Measurements from ENCODE around the gene ANKRD6.

The ANKRD6 gene

DNA sequence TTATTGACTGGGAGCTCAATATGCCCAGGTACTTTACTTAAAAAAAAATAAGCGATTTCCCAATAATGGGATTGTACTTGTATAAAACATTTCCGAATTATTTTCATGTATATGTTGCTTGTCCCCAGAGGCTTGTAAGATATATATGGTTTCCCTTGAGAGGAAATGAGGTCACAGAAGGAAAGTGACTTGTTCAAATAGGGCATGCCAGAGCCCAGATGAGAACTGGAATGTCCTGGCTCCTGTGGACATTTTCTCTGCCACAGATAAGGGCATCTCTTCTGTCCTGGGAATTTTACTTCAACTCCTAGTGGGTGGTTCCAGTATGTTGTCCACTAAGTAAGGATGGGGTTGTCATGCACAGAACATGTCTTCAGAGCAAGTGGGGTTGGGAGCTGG lies 142.6 kb downstream of the ANKRD6 start:
- TF ChIP-seq, protein P1, sequence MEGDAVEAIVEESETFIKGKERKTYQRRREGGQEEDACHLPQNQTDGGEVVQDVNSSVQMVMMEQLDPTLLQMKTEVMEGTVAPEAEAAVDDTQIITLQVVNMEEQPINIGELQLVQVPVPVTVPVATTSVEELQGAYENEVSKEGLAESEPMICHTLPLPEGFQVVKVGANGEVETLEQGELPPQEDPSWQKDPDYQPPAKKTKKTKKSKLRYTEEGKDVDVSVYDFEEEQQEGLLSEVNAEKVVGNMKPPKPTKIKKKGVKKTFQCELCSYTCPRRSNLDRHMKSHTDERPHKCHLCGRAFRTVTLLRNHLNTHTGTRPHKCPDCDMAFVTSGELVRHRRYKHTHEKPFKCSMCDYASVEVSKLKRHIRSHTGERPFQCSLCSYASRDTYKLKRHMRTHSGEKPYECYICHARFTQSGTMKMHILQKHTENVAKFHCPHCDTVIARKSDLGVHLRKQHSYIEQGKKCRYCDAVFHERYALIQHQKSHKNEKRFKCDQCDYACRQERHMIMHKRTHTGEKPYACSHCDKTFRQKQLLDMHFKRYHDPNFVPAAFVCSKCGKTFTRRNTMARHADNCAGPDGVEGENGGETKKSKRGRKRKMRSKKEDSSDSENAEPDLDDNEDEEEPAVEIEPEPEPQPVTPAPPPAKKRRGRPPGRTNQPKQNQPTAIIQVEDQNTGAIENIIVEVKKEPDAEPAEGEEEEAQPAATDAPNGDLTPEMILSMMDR (IDR thresholded peaks at IDR 0.05; ENCODE audit: borderline replicate concordance, control extremely low read depth, extremely low read depth, insufficient read depth, missing control alignments): no peak
- DNase-seq (ENCODE audit: low spot score): no peak
- in situ Hi-C loops (cut with MboI; ENCODE audit: low sequenced_read_pairs, unreplicated experiment): no loop called here

DNA sequence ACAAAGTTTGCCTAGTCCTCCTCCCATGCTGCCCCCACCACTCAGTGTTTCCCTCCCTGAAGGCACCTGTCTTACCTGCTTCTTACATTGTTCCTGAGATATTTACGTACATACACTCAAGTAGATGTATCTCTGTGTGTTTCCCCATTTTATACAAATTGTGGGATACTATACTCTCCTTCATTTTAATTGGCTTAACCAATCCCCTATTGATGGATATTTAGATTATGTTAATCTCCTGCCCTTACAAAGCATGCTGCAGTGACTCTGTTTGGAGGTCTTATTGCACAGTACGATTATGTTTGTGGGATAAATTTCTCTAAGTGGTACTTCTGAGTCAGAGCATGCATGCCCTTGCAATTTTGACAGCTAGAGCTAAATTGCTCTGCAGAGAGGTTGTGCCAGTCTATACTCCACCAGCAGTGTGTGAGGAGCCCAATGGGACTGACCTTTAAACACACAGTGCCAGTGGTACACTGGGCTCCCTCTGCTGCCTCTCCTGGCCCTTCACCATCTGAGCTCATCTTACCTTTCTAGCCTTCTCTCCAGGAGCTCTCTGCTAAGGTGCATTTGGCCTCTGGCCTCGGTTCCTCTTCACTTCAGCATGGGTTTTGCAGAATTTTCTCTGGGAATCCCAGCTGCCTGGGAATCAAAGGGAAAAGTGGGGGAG lies 148.2 kb downstream of the ANKRD6 start:
- in situ Hi-C loops (cut with MboI; ENCODE audit: low sequenced_read_pairs, unreplicated experiment): no loop called here
- no peak for DNase-seq (ENCODE audit: low spot score)
- TF ChIP-seq, protein P1 (IDR thresholded peaks at IDR 0.05; ENCODE audit: borderline replicate concordance, control extremely low read depth, extremely low read depth, insufficient read depth, missing control alignments): no peak

DNA sequence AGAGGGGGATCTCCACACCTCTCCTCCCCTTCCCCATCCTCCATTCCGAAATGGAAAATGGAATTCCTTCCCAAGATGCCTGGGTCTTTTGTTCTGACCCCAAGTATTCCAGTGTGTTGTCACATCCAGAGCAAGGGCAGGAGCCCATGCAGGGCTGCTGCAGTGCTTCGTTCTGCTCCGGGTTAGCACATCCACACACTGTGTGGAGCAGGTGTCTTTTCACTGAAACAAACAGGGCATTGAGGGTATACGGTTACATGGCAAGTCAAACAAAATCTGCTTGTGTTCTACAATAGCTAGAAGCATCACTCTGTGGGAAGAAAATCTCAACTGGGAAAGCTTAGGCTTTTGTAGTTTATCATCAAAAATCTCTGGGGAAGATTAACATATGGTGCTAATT lies 148.7 kb downstream of the ANKRD6 start:
- TF ChIP-seq, protein P1 (IDR thresholded peaks at IDR 0.05; ENCODE audit: borderline replicate concordance, control extremely low read depth, extremely low read depth, insufficient read depth, missing control alignments): no peak
- no peak for DNase-seq (ENCODE audit: low spot score)

DNA sequence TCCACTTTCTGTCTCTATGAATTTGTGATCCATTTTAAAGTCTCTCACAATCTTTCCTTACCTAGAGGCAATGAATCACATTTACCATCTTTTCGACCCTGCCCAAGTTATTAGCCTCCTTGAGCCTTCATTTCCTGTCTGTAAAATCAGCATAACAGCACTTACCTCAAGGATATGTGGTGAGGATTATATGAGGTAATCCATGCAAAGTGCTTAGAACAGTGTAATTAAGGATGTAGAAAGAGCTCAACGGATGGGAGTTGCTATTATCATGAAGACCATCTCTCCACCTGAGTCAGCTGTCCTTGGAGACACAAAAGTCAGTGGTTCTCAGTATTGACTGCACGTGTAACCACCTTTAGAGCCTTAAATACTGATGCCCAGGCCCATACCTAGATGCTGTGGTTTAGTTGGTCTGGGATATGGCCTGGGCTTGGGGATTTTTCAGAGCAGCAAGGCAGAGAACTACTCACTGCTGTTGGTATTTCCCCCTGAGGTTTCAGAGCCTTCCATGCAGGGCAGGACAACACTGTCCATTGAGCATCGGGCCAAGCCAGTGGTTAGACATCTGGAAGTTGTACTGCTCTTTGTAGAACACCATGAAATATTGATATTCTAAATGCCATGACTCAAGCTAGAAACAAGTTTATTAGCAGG lies 149.8 kb downstream of the ANKRD6 start:
- in situ Hi-C loops (cut with MboI; ENCODE audit: low sequenced_read_pairs, unreplicated experiment): no loop called here
- no peak for DNase-seq (ENCODE audit: low spot score)
- TF ChIP-seq, protein P1 (IDR thresholded peaks at IDR 0.05; ENCODE audit: borderline replicate concordance, control extremely low read depth, extremely low read depth, insufficient read depth, missing control alignments): no peak

More for the DNA sequence above, 148.7 kb downstream of the ANKRD6 start:
- in situ Hi-C loops (cut with MboI; ENCODE audit: low sequenced_read_pairs, unreplicated experiment): no loop called here

DNA sequence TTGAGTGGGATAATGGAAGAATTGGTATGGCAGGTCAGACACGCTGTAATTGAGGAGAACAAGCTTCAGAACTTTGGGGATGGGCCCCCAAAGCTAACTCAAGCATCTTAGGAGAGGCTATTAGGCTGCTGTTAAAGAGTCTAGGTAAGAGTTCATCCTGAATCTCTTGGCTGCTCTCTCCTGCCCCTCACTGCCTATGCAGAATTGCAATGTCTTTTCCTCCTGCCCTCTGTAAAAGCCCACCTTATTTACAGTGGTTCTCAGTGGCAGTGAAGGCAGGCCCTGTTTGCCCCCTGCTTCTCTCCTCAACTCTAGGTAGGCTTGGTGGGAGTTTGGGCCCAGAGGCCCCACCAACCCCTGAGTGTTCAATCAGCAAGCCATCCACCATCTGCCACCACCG lies 150.6 kb downstream of the ANKRD6 start:
- no peak for DNase-seq (ENCODE audit: low spot score)
- in situ Hi-C loops (cut with MboI; ENCODE audit: low sequenced_read_pairs, unreplicated experiment): no loop called here
- TF ChIP-seq, protein P1 (IDR thresholded peaks at IDR 0.05; ENCODE audit: borderline replicate concordance, control extremely low read depth, extremely low read depth, insufficient read depth, missing control alignments): no peak

DNA sequence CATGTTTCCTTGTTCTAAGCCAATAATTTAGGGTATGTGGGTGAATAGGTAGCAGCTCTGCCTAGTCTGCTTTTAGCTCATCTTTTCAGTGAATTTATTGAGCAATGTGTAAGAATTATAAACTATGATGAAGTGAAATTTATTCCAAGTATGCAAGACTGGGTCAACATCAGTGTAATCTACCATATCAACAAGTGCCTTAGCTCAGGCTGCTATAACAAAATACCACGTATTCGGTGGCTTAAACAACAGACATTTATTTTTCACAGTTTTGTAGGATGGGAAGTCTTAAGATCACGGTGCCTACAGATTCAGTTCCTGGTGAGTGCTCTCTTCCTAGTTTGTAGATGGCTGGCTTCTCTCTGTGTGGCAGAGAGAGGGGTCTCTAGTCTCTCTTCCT lies 151.6 kb downstream of the ANKRD6 start:
- TF ChIP-seq, protein P1 (IDR thresholded peaks at IDR 0.05; ENCODE audit: borderline replicate concordance, control extremely low read depth, extremely low read depth, insufficient read depth, missing control alignments): no peak
- in situ Hi-C loops (cut with MboI; ENCODE audit: low sequenced_read_pairs, unreplicated experiment): no loop called here
- DNase-seq (ENCODE audit: low spot score): no peak
